CD4-positive, alpha-beta T cell (primary cell): Measurements from ENCODE around the gene DSTN. TPM values are rescaled to one million over a fixed set of nuclear protein-coding genes. Genes with fewer than 3 reads are reported as not detected.

Experiments used
- ATAC-seq: fragments of 200-7000 bp; cut with Tn5 transposase; one replicate; pipeline ENCODE4 v1.10.0; 2022; ENCODE audit warnings: mild to moderate bottlenecking; ENCODE audit not compliant: poor library complexity
- CTCF ChIA-PET: fragments of 350-600 bp; sonication (Branson Sonifier 250); formaldehyde crosslinking; loops from one replicate; lab custom pipeline; 2021; ENCODE audit warnings: antibody characterized with exemption, inconsistent platforms; lab: Charles Lee
- POLR2A ChIA-PET: fragments of 350-600 bp; sonication (Branson Sonifier 250); formaldehyde crosslinking; loops from one replicate; lab custom pipeline; 2021; ENCODE audit warnings: antibody characterized with exemption, inconsistent platforms; lab: Charles Lee
- DNase-seq, 14 experiments: peaks; one replicate each; pipeline ENCODE4 v3.0.0-alpha.2; 2013 to 2020; ENCODE audit warnings: mixed read lengths in 2 of 14
- H3K27ac ChIP-seq, 2 donors: one replicate each; pipeline versions ENCODE4 v1.5.1 to v1.7.0; 2013; ENCODE audit warnings: low read length in 2 of 2, low read depth in 1 of 2, mild to moderate bottlenecking in 1 of 2
- H3K27me3 ChIP-seq, 2 experiments: 1 replicate in 1 of 2; 2 replicates in 1 of 2; pipeline versions ENCODE4 v1.6.1 to v1.7.0; 2013; ENCODE audit warnings: low read length in 2 of 2, control low read depth in 1 of 2, mild to moderate bottlenecking in 1 of 2, moderate library complexity in 1 of 2; ENCODE audit not compliant: insufficient read depth in 2 of 2, control insufficient read depth in 1 of 2
- H3K36me3 ChIP-seq: one replicate; pipeline ENCODE4 v1.6.1; 2013; ENCODE audit warnings: low read length, control low read depth; ENCODE audit not compliant: insufficient read depth
- H3K4me1 ChIP-seq: one replicate; pipeline ENCODE4 v1.6.1; 2013; ENCODE audit warnings: low read length, control low read depth; ENCODE audit not compliant: insufficient read depth
- H3K4me3 ChIP-seq: one replicate; pipeline ENCODE4 v1.5.1; 2013; ENCODE audit warnings: mild to moderate bottlenecking, low read length, moderate library complexity
- H3K9me3 ChIP-seq, 2 experiments: 1 replicate in 1 of 2; 2 replicates in 1 of 2; pipeline versions ENCODE4 v1.6.1 to v1.7.0; 2013; ENCODE audit warnings: low read length in 2 of 2, mild to moderate bottlenecking in 2 of 2, control low read depth in 1 of 2, moderate library complexity in 1 of 2; ENCODE audit not compliant: control insufficient read depth in 1 of 2, insufficient read depth in 1 of 2
- H3K27ac Mint-ChIP-seq: one replicate; pipeline ENCODE4 v1.8.0; 2020; ENCODE audit warnings: mixed read lengths
- H3K27me3 Mint-ChIP-seq: one replicate; pipeline ENCODE4 v1.8.0; 2021; ENCODE audit warnings: mixed read lengths
- H3K36me3 Mint-ChIP-seq: one replicate; pipeline ENCODE4 v1.8.0; 2021; ENCODE audit warnings: low read depth, mixed read lengths
- H3K4me1 Mint-ChIP-seq: one replicate; pipeline ENCODE4 v1.8.0; 2021; ENCODE audit warnings: low read depth, mixed read lengths
- H3K4me3 Mint-ChIP-seq: one replicate; pipeline ENCODE4 v1.8.0; 2020; ENCODE audit warnings: mild to moderate bottlenecking, mixed read lengths
- H3K9me3 Mint-ChIP-seq: one replicate; pipeline ENCODE4 v1.8.0; 2020; ENCODE audit warnings: mixed read lengths
- CTCF ChIP-seq: fragments of 200-600 bp; IDR thresholded peaks from one replicate; pipeline ENCODE4 v1.8.0; 2022; ENCODE audit warnings: antibody characterized with exemption, mild to moderate bottlenecking
- intact Hi-C, 2 experiments: fragments of 100-400 bp; cut with DNase I in 1 of 2; cut with micrococcal nuclease in 1 of 2; formaldehyde crosslinking; loops; one replicate each; pipeline versions ENCODE4 v1.15.1 to v1.9.0; 2023 to 2025; cut with DNase I, micrococcal nuclease
- total RNA-seq, 174 experiments: library from RNA in 2 of 174; stranded (reverse) in 2 of 174; gene quantifications; one replicate each; pipeline ENCODE4 v1.2.3 and lab custom pipeline; 2021 to 2026

DSTN gene
- total RNA-seq, 2 experiments from 2014 or later = 36.0 to 38.9 TPM

- H3K36me3 Mint-ChIP-seq = peaks cover 32% of the 10 kb centered on the region
- ChIA-PET CTCF (no interaction called here), POLR2A (no interaction called here)
- no peaks in the 10 kb centered on the region for H3K4me1 ChIP-seq
- TF ChIP-seq CTCF = no peak
- H3K4me1 Mint-ChIP-seq = peaks cover 64% of the 10 kb centered on the region
- no peak for DNase-seq
- intact Hi-C loops = no loop called here
- H3K4me3 ChIP-seq = no peak overlapping the region
- H3K27ac ChIP-seq = no peak overlapping the region
- H3K4me3 Mint-ChIP-seq = no peak overlapping the region
- no peak for ATAC-seq
- H3K27ac Mint-ChIP-seq = no peak overlapping the region
- H3K27me3 Mint-ChIP-seq = no peaks in the 10 kb centered on the region
- H3K9me3 ChIP-seq = no peaks in the 10 kb centered on the region
- H3K9me3 Mint-ChIP-seq = peaks cover 3% of the 10 kb centered on the region
- H3K27me3 ChIP-seq = no peaks in the 10 kb centered on the region
- H3K36me3 ChIP-seq = peaks cover 4% of the 10 kb centered on the region
These were observed 26.0 kb downstream of the DSTN start for GRCh38 chr20:17595856-17596255.

- H3K27ac Mint-ChIP-seq = no peak overlapping the region
- CTCF ChIA-PET = no interaction called here
- DNase-seq = no peak
These were observed 28.2 kb downstream of the DSTN start for GRCh38 chr20:17598013-17598550.

GRCh38 chr20:17601957-17602356 is 32.1 kb downstream of the DSTN start:
- Histone ChIP-seq H3K9me3 (no peaks in the 10 kb centered on the region), H3K27me3 (no peaks in the 10 kb centered on the region), H3K4me3 (no peak overlapping the region), H3K27ac (no peak overlapping the region), H3K36me3 (peaks cover 26% of the 10 kb centered on the region), H3K4me1 (no peaks in the 10 kb centered on the region)
- H3K4me3 Mint-ChIP-seq = no peak overlapping the region
- DNase-seq = no peak
- ATAC-seq = no peak
- no peak overlapping the region for H3K27ac Mint-ChIP-seq
- CTCF ChIA-PET = interaction anchor here (1.0 kb wide), 1 partner anchor 13 kb away, joined by 5 read pairs; no protein-coding TSS in a partner anchor
- H3K27me3 Mint-ChIP-seq = no peaks in the 10 kb centered on the region
- no peak for TF ChIP-seq CTCF
- H3K9me3 Mint-ChIP-seq = peaks cover 3% of the 10 kb centered on the region
- intact Hi-C loops = no loop called here
- peaks cover 60% of the 10 kb centered on the region for H3K36me3 Mint-ChIP-seq
- peaks cover 20% of the 10 kb centered on the region for H3K4me1 Mint-ChIP-seq
- POLR2A ChIA-PET = interaction anchor here (1.3 kb wide), 1 partner anchor 9 kb away, joined by 8 read pairs; no protein-coding TSS in a partner anchor

More at GRCh38 chr20:17598013-17598550, 28.2 kb downstream of the DSTN start:
- H3K4me1 Mint-ChIP-seq = peaks cover 51% of the 10 kb centered on the region
- no peaks in the 10 kb centered on the region for H3K27me3 Mint-ChIP-seq
- intact Hi-C loops = no loop called here
- Histone ChIP-seq H3K4me1 (no peaks in the 10 kb centered on the region), H3K4me3 (no peak overlapping the region), H3K27ac (no peak overlapping the region), H3K9me3 (no peaks in the 10 kb centered on the region), H3K36me3 (peaks cover 12% of the 10 kb centered on the region), H3K27me3 (no peaks in the 10 kb centered on the region)
- peaks cover 3% of the 10 kb centered on the region for H3K9me3 Mint-ChIP-seq
- no peak overlapping the region for H3K4me3 Mint-ChIP-seq
- peaks cover 33% of the 10 kb centered on the region for H3K36me3 Mint-ChIP-seq
- POLR2A ChIA-PET = no interaction called here
- no peak for TF ChIP-seq CTCF
- ATAC-seq = no peak
